HG03025 (cell line): ENCODE results near the gene ALG6.
"Not testable (repeated sequence)": the region's sequence is repeated elsewhere in the genome, so short reads cannot be mapped to it uniquely, and the experiment has no call there.

Source experiments
- ATAC-seq: cut with Tn5 transposase; IDR thresholded peaks from one replicate; pipeline ENCODE4 v1.9.1; 2021; ENCODE audit warnings: mild to moderate bottlenecking, moderate library complexity; ENCODE audit not compliant: unreplicated experiment, low FRiP score

Gene ALG6

GRCh38 chr1:63411066-63411465 is 43.6 kb downstream of the ALG6 start:
- no peak for ATAC-seq

- no peak for ATAC-seq
These were observed 46.0 kb downstream of the ALG6 start for GRCh38 chr1:63413394-63413793.

GRCh38 chr1:63414691-63415365 is 47.4 kb downstream of the ALG6 start:
- no peak for ATAC-seq

- no peak for ATAC-seq
These were observed 50.7 kb downstream of the ALG6 start for GRCh38 chr1:63418101-63418500.

- not testable (repeated sequence) for ATAC-seq
These were observed 53.3 kb downstream of the ALG6 start for GRCh38 chr1:63420746-63421145.

GRCh38 chr1:63423649-63424048 is 56.2 kb downstream of the ALG6 start:
- ATAC-seq, result no peak

GRCh38 chr1:63428815-63429214 is 61.4 kb downstream of the ALG6 start:
- ATAC-seq, result no peak

GRCh38 chr1:63429281-63429680 is 61.9 kb downstream of the ALG6 start:
- ATAC-seq, result no peak

- ATAC-seq, result no peak
These were observed 67.7 kb downstream of the ALG6 start for GRCh38 chr1:63435161-63435560.

- ATAC-seq, result no peak
These were observed 74.7 kb downstream of the ALG6 start for GRCh38 chr1:63442141-63442475.

GRCh38 chr1:63448731-63449246 is 81.4 kb downstream of the ALG6 start:
- ATAC-seq, result no peak

GRCh38 chr1:63450416-63450815 is 83.0 kb downstream of the ALG6 start:
- no peak for ATAC-seq

GRCh38 chr1:63453232-63453631 is 85.8 kb downstream of the ALG6 start:
- ATAC-seq, result no peak

GRCh38 chr1:63454269-63454668 is 86.8 kb downstream of the ALG6 start:
- no peak for ATAC-seq

GRCh38 chr1:63458750-63459149 is 91.3 kb downstream of the ALG6 start:
- no peak for ATAC-seq

- ATAC-seq, result no peak
These were observed 94.3 kb downstream of the ALG6 start for GRCh38 chr1:63461661-63462230.

GRCh38 chr1:63463248-63463647 is 95.8 kb downstream of the ALG6 start:
- ATAC-seq, result no peak

GRCh38 chr1:63466181-63466580 is 98.8 kb downstream of the ALG6 start:
- no peak for ATAC-seq

- no peak for ATAC-seq
These were observed 99.3 kb downstream of the ALG6 start for GRCh38 chr1:63466759-63467158.

- ATAC-seq, result not testable (repeated sequence)
These were observed 101.3 kb downstream of the ALG6 start for GRCh38 chr1:63468683-63469082.

- no peak for ATAC-seq
These were observed 108.3 kb downstream of the ALG6 start for GRCh38 chr1:63475761-63476160.

GRCh38 chr1:63480057-63480456 is 112.6 kb downstream of the ALG6 start:
- no peak for ATAC-seq
